DND-41 (cell line): Measurements from ENCODE around the gene BRMS1.

Experiments
- EZH2 ChIP-seq: IDR thresholded peaks from 3 replicates; pipeline ENCODE4 v1.6.1; 2012; ENCODE audit warnings: borderline replicate concordance, low read depth, mild to moderate bottlenecking, moderate library complexity, low read length, inconsistent platforms; ENCODE audit not compliant: severe bottlenecking
- TF ChIP-seq, protein P1 (sequence below): IDR thresholded peaks from 2 replicates; pipeline ENCODE4 v1.5.1; 2012; ENCODE audit warnings: borderline replicate concordance, low read length, moderate library complexity, mild to moderate bottlenecking; ENCODE audit not compliant: poor library complexity, severe bottlenecking; ENCODE audit errors: extremely low read depth

DNA sequence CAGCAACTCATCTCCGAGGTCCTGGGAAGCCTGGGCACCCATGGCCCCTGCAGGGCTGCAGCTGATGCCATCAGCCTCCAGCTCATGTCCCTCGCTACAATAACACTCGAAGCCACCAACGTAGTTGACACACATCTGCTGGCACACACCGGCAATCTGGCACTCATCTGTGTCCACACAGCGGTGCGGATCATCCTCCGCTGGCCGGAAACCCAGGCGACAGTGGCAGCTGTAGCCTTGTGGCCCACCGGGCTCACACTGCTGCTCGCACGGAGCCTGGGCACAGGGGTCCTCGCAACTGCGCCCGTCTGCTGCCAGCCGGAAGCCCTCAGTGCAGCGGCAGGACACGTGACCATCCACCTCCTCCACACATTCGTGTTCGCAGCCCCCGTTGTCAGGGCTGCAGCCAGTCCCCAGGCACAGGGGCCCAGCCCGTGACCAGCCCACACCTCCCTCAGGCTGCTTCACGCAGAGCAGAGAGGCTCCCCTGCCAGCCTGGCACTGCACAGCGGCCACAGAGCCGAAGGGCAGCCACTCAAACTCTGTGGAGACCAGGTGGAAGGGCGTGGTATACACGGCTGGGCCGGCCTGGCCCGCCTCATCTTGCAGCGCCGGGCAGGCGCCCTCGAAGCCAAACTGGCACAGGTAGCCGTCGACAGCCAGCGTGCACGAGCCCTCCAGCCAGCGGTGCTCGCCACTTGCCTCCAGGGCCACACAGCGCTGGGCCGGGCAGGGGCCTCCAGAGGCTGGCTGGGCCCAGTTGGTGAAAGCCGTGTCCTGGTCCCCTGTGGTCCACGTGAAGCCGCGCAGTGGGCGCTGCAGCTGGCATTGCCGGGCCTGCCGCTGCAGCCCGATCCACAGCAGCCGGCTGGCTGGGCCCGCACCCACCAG lies 28.7 kb downstream of the BRMS1 start:
- TF ChIP-seq, protein P1, sequence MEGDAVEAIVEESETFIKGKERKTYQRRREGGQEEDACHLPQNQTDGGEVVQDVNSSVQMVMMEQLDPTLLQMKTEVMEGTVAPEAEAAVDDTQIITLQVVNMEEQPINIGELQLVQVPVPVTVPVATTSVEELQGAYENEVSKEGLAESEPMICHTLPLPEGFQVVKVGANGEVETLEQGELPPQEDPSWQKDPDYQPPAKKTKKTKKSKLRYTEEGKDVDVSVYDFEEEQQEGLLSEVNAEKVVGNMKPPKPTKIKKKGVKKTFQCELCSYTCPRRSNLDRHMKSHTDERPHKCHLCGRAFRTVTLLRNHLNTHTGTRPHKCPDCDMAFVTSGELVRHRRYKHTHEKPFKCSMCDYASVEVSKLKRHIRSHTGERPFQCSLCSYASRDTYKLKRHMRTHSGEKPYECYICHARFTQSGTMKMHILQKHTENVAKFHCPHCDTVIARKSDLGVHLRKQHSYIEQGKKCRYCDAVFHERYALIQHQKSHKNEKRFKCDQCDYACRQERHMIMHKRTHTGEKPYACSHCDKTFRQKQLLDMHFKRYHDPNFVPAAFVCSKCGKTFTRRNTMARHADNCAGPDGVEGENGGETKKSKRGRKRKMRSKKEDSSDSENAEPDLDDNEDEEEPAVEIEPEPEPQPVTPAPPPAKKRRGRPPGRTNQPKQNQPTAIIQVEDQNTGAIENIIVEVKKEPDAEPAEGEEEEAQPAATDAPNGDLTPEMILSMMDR: no peak
- TF ChIP-seq EZH2: no peak
